ENCODE measurements around the gene PMM1.

Gene PMM1

DNA sequence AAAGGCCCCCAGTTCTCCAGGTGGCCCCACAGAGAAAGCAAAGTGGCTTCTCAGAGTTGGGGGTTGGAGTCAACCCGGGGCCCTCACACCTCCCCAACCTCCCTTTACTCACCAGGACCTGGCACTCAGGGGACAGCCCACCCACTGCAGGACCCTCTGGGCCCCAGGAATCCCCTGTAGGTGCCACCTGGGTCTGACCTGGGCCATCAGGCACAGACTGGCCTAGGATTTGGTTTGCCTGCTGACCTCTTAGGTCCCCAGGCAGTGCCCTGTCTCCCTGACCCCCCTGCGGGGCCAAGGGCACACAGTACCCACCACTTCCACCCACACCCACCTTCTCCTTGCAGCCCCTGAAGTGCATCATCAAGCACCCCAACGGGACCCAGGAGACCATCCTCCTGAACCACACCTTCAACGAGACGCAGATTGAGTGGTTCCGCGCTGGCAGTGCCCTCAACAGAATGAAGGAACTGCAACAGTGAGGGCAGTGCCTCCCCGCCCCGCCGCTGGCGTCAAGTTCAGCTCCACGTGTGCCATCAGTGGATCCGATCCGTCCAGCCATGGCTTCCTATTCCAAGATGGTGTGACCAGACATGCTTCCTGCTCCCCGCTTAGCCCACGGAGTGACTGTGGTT lies 61.4 kb downstream of the PMM1 start:
- in situ Hi-C loops (cut with MboI; ENCODE audit: low sequenced_read_pairs, unreplicated experiment): no loop called here
- DNase-seq (ENCODE audit: low spot score): no peak
- TF ChIP-seq, protein P1, sequence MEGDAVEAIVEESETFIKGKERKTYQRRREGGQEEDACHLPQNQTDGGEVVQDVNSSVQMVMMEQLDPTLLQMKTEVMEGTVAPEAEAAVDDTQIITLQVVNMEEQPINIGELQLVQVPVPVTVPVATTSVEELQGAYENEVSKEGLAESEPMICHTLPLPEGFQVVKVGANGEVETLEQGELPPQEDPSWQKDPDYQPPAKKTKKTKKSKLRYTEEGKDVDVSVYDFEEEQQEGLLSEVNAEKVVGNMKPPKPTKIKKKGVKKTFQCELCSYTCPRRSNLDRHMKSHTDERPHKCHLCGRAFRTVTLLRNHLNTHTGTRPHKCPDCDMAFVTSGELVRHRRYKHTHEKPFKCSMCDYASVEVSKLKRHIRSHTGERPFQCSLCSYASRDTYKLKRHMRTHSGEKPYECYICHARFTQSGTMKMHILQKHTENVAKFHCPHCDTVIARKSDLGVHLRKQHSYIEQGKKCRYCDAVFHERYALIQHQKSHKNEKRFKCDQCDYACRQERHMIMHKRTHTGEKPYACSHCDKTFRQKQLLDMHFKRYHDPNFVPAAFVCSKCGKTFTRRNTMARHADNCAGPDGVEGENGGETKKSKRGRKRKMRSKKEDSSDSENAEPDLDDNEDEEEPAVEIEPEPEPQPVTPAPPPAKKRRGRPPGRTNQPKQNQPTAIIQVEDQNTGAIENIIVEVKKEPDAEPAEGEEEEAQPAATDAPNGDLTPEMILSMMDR (IDR thresholded peaks at IDR 0.05; ENCODE audit: borderline replicate concordance, control extremely low read depth, extremely low read depth, insufficient read depth, missing control alignments): no peak
